Non-pigmented ciliary epithelial cell (primary cell): ENCODE measurements around the gene MRTFB.
"Not testable (repeated sequence)": the region's sequence is repeated elsewhere in the genome, so short reads cannot be mapped to it uniquely, and the experiment has no call there.

ENCODE experiments used
- DNase-seq: peaks from one replicate; pipeline ENCODE4 v3.0.0-alpha.2; 2010; ENCODE audit warnings: low read depth

The MRTFB gene

GRCh38 chr16:14183962-14184361 is 112.8 kb downstream of the MRTFB start:
- not testable (repeated sequence) for DNase-seq

- no peak for DNase-seq
Observed at GRCh38 chr16:14186007-14186794, 115.1 kb downstream of the MRTFB start.

- DNase-seq = no peak
Observed at GRCh38 chr16:14186795-14187221, 115.7 kb downstream of the MRTFB start.

GRCh38 chr16:14187517-14188338 is 116.6 kb downstream of the MRTFB start:
- no peak for DNase-seq

GRCh38 chr16:14193316-14193871 is 122.3 kb downstream of the MRTFB start:
- no peak for DNase-seq

- DNase-seq = no peak
Observed at GRCh38 chr16:14194721-14195120, 123.6 kb downstream of the MRTFB start.

GRCh38 chr16:14196011-14196410 is 124.9 kb downstream of the MRTFB start:
- DNase-seq = no peak

GRCh38 chr16:14196539-14196938 is 125.4 kb downstream of the MRTFB start:
- DNase-seq = no peak

GRCh38 chr16:14198012-14198411 is 126.9 kb downstream of the MRTFB start:
- no peak for DNase-seq

GRCh38 chr16:14198572-14198971 is 127.5 kb downstream of the MRTFB start:
- DNase-seq = no peak

- no peak for DNase-seq
Observed at GRCh38 chr16:14199199-14199598, 128.1 kb downstream of the MRTFB start.

GRCh38 chr16:14199624-14200023 is 128.5 kb downstream of the MRTFB start:
- no peak for DNase-seq

- no peak for DNase-seq
Observed at GRCh38 chr16:14202095-14202494, 131.0 kb downstream of the MRTFB start.

- no peak for DNase-seq
Observed at GRCh38 chr16:14202697-14203096, 131.6 kb downstream of the MRTFB start.

- DNase-seq = no peak
Observed at GRCh38 chr16:14203166-14203565, 132.0 kb downstream of the MRTFB start.

- DNase-seq = no peak
Observed at GRCh38 chr16:14205666-14206065, 134.5 kb downstream of the MRTFB start.

- DNase-seq = no peak
Observed at GRCh38 chr16:14211856-14212543, 140.9 kb downstream of the MRTFB start.

GRCh38 chr16:14215941-14216340 is 144.8 kb downstream of the MRTFB start:
- DNase-seq = no peak

GRCh38 chr16:14219983-14220382 is 148.9 kb downstream of the MRTFB start:
- DNase-seq = no peak

- no peak for DNase-seq
Observed at GRCh38 chr16:14223632-14224031, 152.5 kb downstream of the MRTFB start.

GRCh38 chr16:14225457-14225856 is 154.3 kb downstream of the MRTFB start:
- DNase-seq = no peak

- no peak for DNase-seq
Observed at GRCh38 chr16:14232106-14232864, 161.2 kb downstream of the MRTFB start.
